ENCODE results near the gene PIK3C2G.

DNA sequence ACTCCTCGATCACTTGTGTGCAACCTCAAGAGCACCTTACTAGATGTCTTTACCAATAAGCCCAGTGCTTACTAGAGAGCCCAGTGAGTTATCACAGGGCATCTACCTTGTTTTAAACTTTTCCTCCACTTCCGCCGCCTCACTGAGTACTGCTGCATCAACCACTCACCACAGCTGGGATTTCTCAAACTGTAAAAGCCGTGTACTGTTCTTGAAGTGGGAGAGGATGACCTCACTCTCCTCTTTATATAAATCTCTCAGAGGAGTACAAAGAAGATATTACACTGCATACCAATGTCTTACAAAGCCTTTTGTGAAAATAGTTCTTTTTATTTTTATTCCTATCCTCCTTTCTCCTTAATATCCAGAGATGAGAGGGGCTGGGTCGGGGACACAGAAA is 382.4 kb downstream of the PIK3C2G start:
- TF ChIP-seq ESRRA (IDR thresholded peaks at IDR 0.05; ENCODE audit: low read length), result no peak
- no peak for TF ChIP-seq CREB1 (IDR thresholded peaks at IDR 0.05; ENCODE audit: low read depth)
- no peak for TF ChIP-seq POLR2AphosphoS5 (IDR thresholded peaks at IDR 0.05; ENCODE audit: low read length)
- no peak for TF ChIP-seq IKZF1 (conservative IDR thresholded peaks at IDR 0.05)
- TF ChIP-seq SUZ12 (IDR thresholded peaks at IDR 0.05; ENCODE audit: unreplicated experiment), result no peak
- no peak for TF ChIP-seq SUPT20H (IDR thresholded peaks at IDR 0.05; ENCODE audit: borderline replicate concordance, control insufficient read depth, low read depth, low read length)
- TF ChIP-seq YY1 (IDR thresholded peaks at IDR 0.05; ENCODE audit: low read depth, low read length), result no peak
- TF ChIP-seq, protein P1, sequence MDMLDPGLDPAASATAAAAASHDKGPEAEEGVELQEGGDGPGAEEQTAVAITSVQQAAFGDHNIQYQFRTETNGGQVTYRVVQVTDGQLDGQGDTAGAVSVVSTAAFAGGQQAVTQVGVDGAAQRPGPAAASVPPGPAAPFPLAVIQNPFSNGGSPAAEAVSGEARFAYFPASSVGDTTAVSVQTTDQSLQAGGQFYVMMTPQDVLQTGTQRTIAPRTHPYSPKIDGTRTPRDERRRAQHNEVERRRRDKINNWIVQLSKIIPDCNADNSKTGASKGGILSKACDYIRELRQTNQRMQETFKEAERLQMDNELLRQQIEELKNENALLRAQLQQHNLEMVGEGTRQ (IDR thresholded peaks at IDR 0.05; ENCODE audit: borderline replicate concordance, low read depth, low read length), result no peak
- no peak for TF ChIP-seq RCOR1 (conservative IDR thresholded peaks at IDR 0.05; ENCODE audit: low read depth, low read length)

Measured in GM12878 (cell line).